HG02798 (cell line): ENCODE measurements around the gene AKR1E2.

Experiments
- ATAC-seq: cut with Tn5 transposase; IDR thresholded peaks from one replicate; pipeline ENCODE4 v1.9.1; 2021; ENCODE audit warnings: mild to moderate bottlenecking; ENCODE audit not compliant: unreplicated experiment, poor library complexity

The AKR1E2 gene

GRCh38 chr10:4887501-4887900, 61.5 kb downstream of the AKR1E2 start:
- ATAC-seq, result no peak

GRCh38 chr10:4888236-4888635, 62.2 kb downstream of the AKR1E2 start:
- no peak for ATAC-seq

DNA sequence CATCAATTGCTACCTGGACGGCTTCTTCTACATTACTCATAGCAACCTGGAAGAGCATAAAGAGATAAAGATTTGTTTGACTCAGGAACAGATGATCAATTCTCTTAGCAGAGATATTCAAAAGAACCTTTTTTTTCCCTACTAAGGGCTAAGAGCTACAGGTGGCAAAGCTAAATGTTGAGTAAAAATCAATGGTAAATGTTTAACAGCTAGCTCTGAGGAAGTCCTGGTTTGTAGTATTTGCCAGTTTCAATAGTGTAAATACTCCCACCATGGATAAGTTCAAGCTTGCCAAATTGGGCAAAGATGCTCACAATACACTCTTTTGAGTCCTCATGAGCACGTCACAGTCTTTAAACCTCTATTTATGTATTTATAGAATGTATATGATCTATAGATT, 64.0 kb downstream of the AKR1E2 start:
- ATAC-seq, result no peak

GRCh38 chr10:4892681-4893080, 66.7 kb downstream of the AKR1E2 start:
- no peak for ATAC-seq

GRCh38 chr10:4894335-4894734, 68.3 kb downstream of the AKR1E2 start:
- ATAC-seq, result no peak
